H9 (cell line): ENCODE results near the gene ACER1. TPM values are rescaled to one million over a fixed set of nuclear protein-coding genes. Genes with fewer than 3 reads are reported as not detected.

Source experiments
- DNase-seq: peaks from one replicate; pipeline ENCODE4 v3.0.0-alpha.2; 2017
- H2AFZ ChIP-seq: one replicate; pipeline ENCODE4 v1.6.1; 2013; ENCODE audit warnings: mild to moderate bottlenecking, low read length, control low read depth, moderate library complexity
- H2AK5ac ChIP-seq: 2 replicates; pipeline ENCODE4 v1.6.1; 2013; ENCODE audit warnings: low read length, control low read depth, mixed read lengths; ENCODE audit not compliant: insufficient read length
- H2BK120ac ChIP-seq: one replicate; pipeline ENCODE4 v1.6.1; 2013; ENCODE audit warnings: low read depth, mild to moderate bottlenecking, low read length, control low read depth, inconsistent platforms; ENCODE audit not compliant: poor library complexity, severe bottlenecking
- H2BK12ac ChIP-seq: 2 replicates; pipeline ENCODE4 v1.6.1; 2013; ENCODE audit warnings: low read length, control low read depth, mixed read lengths, low read depth; ENCODE audit not compliant: insufficient read length
- H2BK15ac ChIP-seq: 2 replicates; pipeline ENCODE4 v1.6.1; 2013; ENCODE audit warnings: low read depth, low read length, control low read depth
- H2BK20ac ChIP-seq: one replicate; pipeline ENCODE4 v1.6.1; 2013; ENCODE audit warnings: low read depth, mild to moderate bottlenecking, low read length, control low read depth, inconsistent platforms; ENCODE audit not compliant: poor library complexity, severe bottlenecking
- H2BK5ac ChIP-seq: 2 replicates; pipeline ENCODE4 v1.6.1; 2013; ENCODE audit warnings: low read length, control low read depth, mixed read lengths; ENCODE audit not compliant: insufficient read length
- H3K14ac ChIP-seq: 2 replicates; pipeline ENCODE4 v1.6.1; 2013; ENCODE audit warnings: low read length, control low read depth; ENCODE audit not compliant: insufficient read depth
- H3K18ac ChIP-seq: 2 replicates; pipeline ENCODE4 v1.6.1; 2013; ENCODE audit warnings: low read depth, mild to moderate bottlenecking, mixed read lengths, low read length, control low read depth; ENCODE audit not compliant: insufficient read length
- H3K23ac ChIP-seq: 2 replicates; pipeline ENCODE4 v1.6.1; 2013; ENCODE audit warnings: low read length, control low read depth, mixed read lengths, low read depth; ENCODE audit not compliant: insufficient read length
- H3K23me2 ChIP-seq: 2 replicates; pipeline ENCODE4 v1.6.1; 2013; ENCODE audit warnings: low read depth, mild to moderate bottlenecking, mixed read lengths, low read length, control low read depth; ENCODE audit not compliant: insufficient read length, poor library complexity, severe bottlenecking
- H3K27ac ChIP-seq: 2 replicates; pipeline ENCODE4 v1.5.1; 2013; ENCODE audit warnings: low read length, control low read depth, mixed read lengths, low read depth; ENCODE audit not compliant: insufficient read length
- H3K27me3 ChIP-seq: 2 replicates; pipeline ENCODE4 v1.6.1; 2013; ENCODE audit warnings: low read length, control low read depth, inconsistent platforms; ENCODE audit not compliant: insufficient read depth
- H3K4ac ChIP-seq: 2 replicates; pipeline ENCODE4 v1.6.1; 2013; ENCODE audit warnings: low read depth, mild to moderate bottlenecking, control low read depth, inconsistent platforms, low read length, moderate library complexity
- H3K4me1 ChIP-seq: 2 replicates; pipeline ENCODE4 v1.6.1; 2013; ENCODE audit warnings: low read length, control low read depth, inconsistent platforms; ENCODE audit not compliant: insufficient read depth
- H3K4me2 ChIP-seq: 2 replicates; pipeline ENCODE4 v1.6.1; 2013; ENCODE audit warnings: low read length, control low read depth, mixed read lengths; ENCODE audit not compliant: insufficient read length, insufficient read depth
- H3K56ac ChIP-seq: 2 replicates; pipeline ENCODE4 v1.6.1; 2013; ENCODE audit warnings: low read depth, mild to moderate bottlenecking, mixed read lengths, low read length, control low read depth; ENCODE audit not compliant: insufficient read length
- H3K79me1 ChIP-seq: 2 replicates; pipeline ENCODE4 v1.6.1; 2013; ENCODE audit warnings: low read depth, mild to moderate bottlenecking, moderate library complexity, low read length, control low read depth, inconsistent platforms; ENCODE audit not compliant: insufficient read depth, poor library complexity, severe bottlenecking
- H3K79me2 ChIP-seq: 2 replicates; pipeline ENCODE4 v1.6.1; 2013; ENCODE audit warnings: low read length, control low read depth, inconsistent platforms; ENCODE audit not compliant: insufficient read depth
- H3K9ac ChIP-seq: 2 replicates; pipeline ENCODE4 v1.6.1; 2013; ENCODE audit warnings: low read length, control low read depth, mixed read lengths; ENCODE audit not compliant: insufficient read length; ENCODE audit errors: extremely low read depth
- H3K9me3 ChIP-seq: one replicate; pipeline ENCODE4 v1.6.1; 2013; ENCODE audit warnings: low read depth, low read length, inconsistent platforms; ENCODE audit not compliant: control insufficient read depth
- H3T11ph ChIP-seq: one replicate; pipeline ENCODE4 v1.6.1; 2013; ENCODE audit warnings: mild to moderate bottlenecking, low read length, control low read depth, inconsistent platforms
- H4K20me1 ChIP-seq: one replicate; pipeline ENCODE4 v1.6.1; 2013; ENCODE audit not compliant: control insufficient read depth, insufficient read length, insufficient read depth
- H4K5ac ChIP-seq: 2 replicates; pipeline ENCODE4 v1.6.1; 2013; ENCODE audit warnings: low read depth, mild to moderate bottlenecking, mixed read lengths, low read length, control low read depth; ENCODE audit not compliant: insufficient read length
- H4K8ac ChIP-seq: replicated peaks from 2 replicates; pipeline ENCODE4 v1.6.1; 2013; ENCODE audit warnings: low read length, control low read depth, mixed read lengths, low read depth; ENCODE audit not compliant: insufficient read length
- H4K91ac ChIP-seq: 2 replicates; pipeline ENCODE4 v1.6.1; 2013; ENCODE audit warnings: low read depth, mild to moderate bottlenecking, moderate library complexity, mixed read lengths, low read length, control low read depth; ENCODE audit not compliant: insufficient read length
- H3K27ac Mint-ChIP-seq, 3 experiments: 2 replicates in 2 of 3; 3 replicates in 1 of 3; pipeline ENCODE4 v1.8.0; 2020 to 2021; ENCODE audit warnings: mixed read lengths in 3 of 3, mild to moderate bottlenecking in 1 of 3, moderate library complexity in 1 of 3
- H3K27me3 Mint-ChIP-seq: 2 replicates; pipeline ENCODE4 v1.8.0; 2021; ENCODE audit warnings: low read depth, mild to moderate bottlenecking, moderate library complexity, mixed read lengths
- H3K36me3 Mint-ChIP-seq, 3 experiments: 2 replicates in 2 of 3; 3 replicates in 1 of 3; pipeline ENCODE4 v1.8.0; 2020 to 2021; ENCODE audit warnings: low read depth in 3 of 3, mixed read lengths in 3 of 3; ENCODE audit not compliant: insufficient read depth in 1 of 3
- H3K4me1 Mint-ChIP-seq, 2 experiments: 2 replicates each; pipeline ENCODE4 v1.8.0; 2020; ENCODE audit warnings: mixed read lengths in 2 of 2
- H3K4me3 Mint-ChIP-seq, 2 experiments: 2 replicates in 1 of 2; 3 replicates in 1 of 2; pipeline ENCODE4 v1.8.0; 2020 to 2021; ENCODE audit warnings: mild to moderate bottlenecking in 2 of 2, mixed read lengths in 2 of 2, moderate library complexity in 1 of 2
- H3K9me3 Mint-ChIP-seq, 2 experiments: 2 replicates in 1 of 2; 3 replicates in 1 of 2; pipeline ENCODE4 v1.8.0; 2020; ENCODE audit warnings: mild to moderate bottlenecking in 2 of 2, mixed read lengths in 2 of 2, moderate library complexity in 1 of 2
- WGBS: extraction: QIAGEN DNeasy Blood & Tissue Kit; methylation state at CpG from one replicate; pipeline ENCODE4 v1.1.7; 2013; ENCODE audit warnings: missing lambda C conversion rate, low lambda C conversion rate, mixed read lengths; ENCODE audit not compliant: insufficient read length; ENCODE audit errors: extremely low coverage; 5-methylcytosine and 5-hydroxymethylcytosine counted together
- total RNA-seq: library from RNA; stranded (reverse); gene quantifications from 2 replicates; pipeline ENCODE4 v1.2.1, GENCODE V29; 2021
- TF ChIP-seq, protein P1 (sequence below): fragments of 200-600 bp; sonication (generic); conservative IDR thresholded peaks from 3 replicates; pipeline ENCODE4 v1.8.0; 2021; ENCODE audit warnings: antibody characterized with exemption, mild to moderate bottlenecking

Gene ACER1
- total RNA-seq, 1 experiment from 2014 or later: not detected

DNA sequence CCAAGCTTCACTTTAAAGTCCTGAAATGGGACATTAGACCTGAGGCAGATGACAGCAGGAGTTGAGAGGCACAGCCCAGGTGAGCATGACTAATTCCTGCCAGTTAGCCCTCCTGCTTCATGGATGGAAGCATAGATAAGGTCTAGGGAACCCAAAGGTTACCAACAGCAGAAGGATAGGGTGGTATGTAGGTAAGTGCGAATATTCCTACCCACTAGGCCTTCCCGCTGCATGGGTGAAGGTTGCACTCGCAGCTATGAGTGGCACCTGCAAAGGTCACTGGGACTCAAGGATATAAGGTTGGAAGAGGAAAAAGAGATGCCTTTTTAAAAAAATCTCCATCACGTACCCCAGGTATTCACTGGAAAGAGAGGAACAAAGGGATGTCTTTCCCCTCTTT, 41.4 kb downstream of the ACER1 start:
- no peak overlapping the region for H3K56ac ChIP-seq
- Mint-ChIP-seq H3K27ac (no peak overlapping the region), H3K4me1 (no peaks in the 10 kb centered on the region), H3K4me3 (no peak overlapping the region), H3K9me3 (peaks cover 86 to 91% of the 10 kb centered on the region in 2 experiments), H3K27me3 (peaks cover 30% of the 10 kb centered on the region), H3K36me3 (peaks cover 4 to 23% (median 16%) of the 10 kb centered on the region in 3 experiments; a peak in 6 of 7 replicates)
- no peak overlapping the region for H4K91ac ChIP-seq
- no peak overlapping the region for H2BK120ac ChIP-seq
- no peak overlapping the region for H2BK5ac ChIP-seq
- H4K8ac ChIP-seq: no peak overlapping the region
- no peak overlapping the region for H2BK12ac ChIP-seq
- H3K4me2 ChIP-seq: no peak overlapping the region
- no peaks in the 10 kb centered on the region for H3K79me2 ChIP-seq
- DNase-seq: no peak
- no peak overlapping the region for H3K18ac ChIP-seq
- no peak overlapping the region for H3K4ac ChIP-seq
- no peak overlapping the region for H2AFZ ChIP-seq
- no peak overlapping the region for H2BK20ac ChIP-seq
- no peak overlapping the region for H3K14ac ChIP-seq
- H3T11ph ChIP-seq: no peak overlapping the region
- no peak overlapping the region for H2BK15ac ChIP-seq
- WGBS: no CpG with 5 or more reads among the region's 4 CpGs
- H3K9ac ChIP-seq: no peak overlapping the region
- H4K20me1 ChIP-seq: no peaks in the 10 kb centered on the region
- H3K27me3 ChIP-seq: no peaks in the 10 kb centered on the region
- no peaks in the 10 kb centered on the region for H3K4me1 ChIP-seq
- H3K9me3 ChIP-seq: peaks cover 60% of the 10 kb centered on the region
- H3K27ac ChIP-seq: no peak overlapping the region
- TF ChIP-seq, protein P1, sequence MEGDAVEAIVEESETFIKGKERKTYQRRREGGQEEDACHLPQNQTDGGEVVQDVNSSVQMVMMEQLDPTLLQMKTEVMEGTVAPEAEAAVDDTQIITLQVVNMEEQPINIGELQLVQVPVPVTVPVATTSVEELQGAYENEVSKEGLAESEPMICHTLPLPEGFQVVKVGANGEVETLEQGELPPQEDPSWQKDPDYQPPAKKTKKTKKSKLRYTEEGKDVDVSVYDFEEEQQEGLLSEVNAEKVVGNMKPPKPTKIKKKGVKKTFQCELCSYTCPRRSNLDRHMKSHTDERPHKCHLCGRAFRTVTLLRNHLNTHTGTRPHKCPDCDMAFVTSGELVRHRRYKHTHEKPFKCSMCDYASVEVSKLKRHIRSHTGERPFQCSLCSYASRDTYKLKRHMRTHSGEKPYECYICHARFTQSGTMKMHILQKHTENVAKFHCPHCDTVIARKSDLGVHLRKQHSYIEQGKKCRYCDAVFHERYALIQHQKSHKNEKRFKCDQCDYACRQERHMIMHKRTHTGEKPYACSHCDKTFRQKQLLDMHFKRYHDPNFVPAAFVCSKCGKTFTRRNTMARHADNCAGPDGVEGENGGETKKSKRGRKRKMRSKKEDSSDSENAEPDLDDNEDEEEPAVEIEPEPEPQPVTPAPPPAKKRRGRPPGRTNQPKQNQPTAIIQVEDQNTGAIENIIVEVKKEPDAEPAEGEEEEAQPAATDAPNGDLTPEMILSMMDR: no peak
- H3K23ac ChIP-seq: no peak overlapping the region
- no peak overlapping the region for H2AK5ac ChIP-seq
- no peak overlapping the region for H4K5ac ChIP-seq
- no peaks in the 10 kb centered on the region for H3K23me2 ChIP-seq
- H3K79me1 ChIP-seq: no peaks in the 10 kb centered on the region
